GM18907 (cell line): Measurements from ENCODE around the gene EARS2.
"Not testable (repeated sequence)": the region's sequence is repeated elsewhere in the genome, so short reads cannot be mapped to it uniquely, and the experiment has no call there.

Experiments used
- ATAC-seq: cut with Tn5 transposase; IDR thresholded peaks from one replicate; pipeline ENCODE4 v1.9.1; 2021; ENCODE audit warnings: mild to moderate bottlenecking, moderate library complexity; ENCODE audit not compliant: unreplicated experiment

EARS2 gene

DNA sequence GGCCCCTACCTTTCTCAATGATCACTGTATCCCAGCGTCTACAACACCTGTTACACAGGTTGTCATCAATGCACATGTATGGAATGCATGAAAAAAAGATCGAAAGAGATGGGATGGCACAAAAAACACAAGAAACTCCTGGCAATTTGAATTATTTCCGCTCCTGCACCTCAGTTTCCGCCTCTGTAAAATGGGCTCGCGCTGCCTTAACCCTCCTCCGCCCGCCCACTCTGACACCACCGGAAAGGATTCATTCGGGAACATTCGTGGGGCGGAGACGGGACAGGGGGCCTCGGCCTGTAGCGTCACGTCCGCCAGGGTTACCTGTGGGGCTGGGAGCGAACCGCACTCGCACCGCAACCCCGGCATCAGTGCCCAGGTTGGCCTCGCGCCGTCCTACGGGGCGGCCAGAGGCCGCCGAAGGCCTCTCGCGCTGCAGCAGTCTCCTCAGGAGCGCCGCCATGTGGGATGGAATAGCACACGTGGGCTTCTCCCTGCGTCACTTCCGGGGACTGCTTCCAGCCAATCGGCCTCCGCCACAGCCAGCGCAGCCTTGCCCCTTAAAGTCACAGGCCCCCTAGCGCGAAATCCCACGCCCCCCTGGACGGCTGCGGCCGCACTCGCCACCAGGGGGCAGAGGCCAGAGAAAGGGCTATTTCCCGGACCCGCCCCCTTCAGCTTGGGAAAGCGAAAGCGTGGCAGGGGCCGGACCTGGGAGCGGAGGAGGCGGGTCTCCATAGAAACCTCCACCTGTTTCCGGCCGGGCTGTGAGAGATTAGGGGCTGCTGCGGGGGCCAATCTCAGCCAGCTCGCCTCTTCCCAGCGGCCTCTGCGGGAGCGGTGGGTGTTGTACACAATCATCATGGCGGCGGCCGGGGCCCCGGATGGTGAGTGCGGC, at the start of gene EARS2, which contains the start of gene UBFD1:
Gene EARS2, minus strand, starts transcription at position 470 of the 898 bp plus-strand sequence. Its CDS starts 7 bp downstream, at position 463.
Gene UBFD1, plus strand, starts transcription at position 847 of the 898 bp plus-strand sequence. Its CDS starts 16 bp downstream, at position 863.
- peak; percentile 91 for ATAC-seq

DNA sequence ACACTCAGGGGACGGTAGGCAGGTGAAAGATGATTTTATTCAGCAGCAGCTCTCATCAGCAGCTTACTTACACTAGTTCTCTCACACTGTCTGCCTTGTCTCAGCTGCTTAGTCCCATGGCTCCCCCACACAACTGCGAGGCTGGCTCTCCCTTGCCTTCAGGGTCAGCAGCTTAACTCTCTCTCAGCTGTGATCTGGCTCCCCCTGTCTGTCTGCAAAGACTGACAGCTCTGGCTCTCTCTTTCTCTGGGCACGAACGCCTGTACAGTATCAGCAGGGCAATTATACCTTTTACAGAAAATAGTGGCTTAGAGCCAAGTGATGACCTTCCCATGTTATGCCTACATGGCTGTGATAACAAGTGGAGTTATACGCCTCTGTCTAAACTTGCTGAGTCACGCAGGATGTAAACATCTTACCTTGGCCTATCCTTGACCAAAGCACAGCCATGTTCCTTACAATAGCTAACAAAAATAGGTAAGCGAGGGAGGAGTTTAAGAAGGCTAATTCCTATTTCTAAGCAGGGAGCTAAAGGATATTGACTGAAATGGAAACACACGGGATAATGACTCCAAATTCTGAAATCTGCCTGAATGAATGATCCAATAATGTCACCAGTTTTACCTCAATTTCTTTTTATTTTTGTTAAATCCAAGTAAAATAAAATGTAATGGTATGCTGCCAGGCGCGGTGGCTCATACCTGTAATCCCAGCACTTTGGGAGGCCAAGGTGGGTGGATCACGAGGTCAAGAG, 40.0 kb upstream of the EARS2 start:
- no peak for ATAC-seq

DNA sequence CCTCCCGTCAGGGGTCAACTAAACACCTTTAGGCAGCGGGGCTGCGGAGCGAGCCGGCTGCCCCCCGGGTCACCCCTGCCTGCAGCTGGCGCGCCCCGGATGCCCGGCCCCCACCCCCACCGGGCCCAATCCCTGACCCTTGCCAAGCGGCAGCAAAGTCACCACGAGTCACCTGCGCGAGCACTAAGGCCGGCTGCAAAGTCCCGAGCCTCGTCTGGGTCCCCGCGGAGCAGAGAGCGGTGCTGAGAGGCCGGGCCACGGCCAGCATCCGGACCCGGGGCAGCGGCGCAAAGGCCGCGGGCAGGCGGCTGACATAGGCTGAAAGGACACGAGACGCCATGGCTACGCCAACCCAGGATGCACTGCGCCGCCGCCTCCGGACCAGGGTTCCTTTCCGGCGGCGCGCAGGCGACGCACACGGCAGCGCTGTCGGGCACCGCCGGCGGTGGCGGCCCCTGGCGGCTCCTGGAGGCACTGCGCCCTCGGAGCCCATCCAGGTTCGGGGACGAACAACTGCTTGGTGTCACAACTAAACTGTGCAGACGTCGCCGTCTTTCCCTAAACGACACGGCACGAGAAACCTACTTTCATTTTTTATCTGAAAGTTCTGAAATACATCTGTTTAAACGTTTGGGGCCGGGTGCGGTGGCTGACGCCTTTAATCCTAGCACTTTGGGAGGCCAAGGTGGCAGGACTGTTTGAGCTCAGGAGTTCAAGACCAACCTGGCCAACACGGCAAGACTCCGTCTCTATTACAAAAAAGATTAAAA, 39.0 kb upstream of the EARS2 start, which contains the start of gene NDUFAB1:
Gene NDUFAB1, minus strand, starts transcription at position 366 of the 770 bp plus-strand sequence. Its CDS starts 26 bp downstream, at position 340.
- ATAC-seq, result peak; percentile 91

DNA sequence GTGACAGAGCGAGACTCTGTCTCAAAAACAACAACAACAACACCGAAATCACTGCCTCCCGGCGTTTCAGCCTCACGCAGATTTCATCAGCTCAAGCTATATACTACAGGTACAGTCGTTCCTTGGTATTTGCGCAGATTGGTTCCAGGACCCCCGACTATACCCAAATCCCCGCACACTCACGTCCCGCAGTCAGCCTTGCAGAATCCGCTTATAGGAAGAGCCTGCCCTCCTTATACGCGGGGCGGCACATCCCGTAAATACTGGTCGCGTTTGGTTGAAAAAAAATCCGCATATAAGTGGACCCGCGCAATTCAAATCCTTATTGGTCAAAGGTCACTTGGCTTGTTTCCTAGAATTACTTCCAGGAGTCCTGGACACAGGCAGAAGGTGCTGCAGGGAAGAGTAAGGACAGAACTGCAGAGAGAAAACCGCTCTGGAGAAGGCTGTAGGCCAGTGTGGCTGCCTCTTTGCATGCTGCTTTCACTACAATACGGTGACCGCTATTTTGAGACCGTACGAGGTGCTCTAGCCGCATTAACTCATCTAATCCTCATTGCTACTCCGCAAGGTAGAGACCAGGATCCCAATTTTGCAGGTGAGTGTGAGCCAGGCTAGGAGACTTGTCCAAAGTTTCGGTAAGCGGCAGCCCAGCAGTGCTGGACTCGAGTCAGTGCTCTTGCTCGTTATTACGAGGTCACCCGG, 38.2 kb upstream of the EARS2 start:
- peak; percentile 7 for ATAC-seq

DNA sequence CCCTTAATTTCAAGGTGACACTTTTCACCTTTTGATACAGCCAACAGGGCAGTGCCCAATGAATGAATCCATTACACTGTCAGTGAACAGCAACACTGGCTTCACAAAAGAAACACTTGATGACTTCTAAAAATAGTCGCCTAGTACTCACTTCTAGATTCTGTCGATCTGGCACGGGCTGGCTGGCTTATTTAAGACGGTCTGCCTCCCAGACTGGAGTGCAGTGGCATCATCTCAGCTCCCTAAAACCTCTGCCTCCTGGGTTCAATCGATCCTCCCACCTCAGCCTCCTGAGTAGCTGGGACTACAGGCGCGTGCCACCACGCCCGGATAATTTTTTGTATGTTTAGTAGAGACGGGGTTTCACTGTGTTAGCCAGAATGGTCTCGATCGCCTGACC, 37.0 kb upstream of the EARS2 start:
- no peak for ATAC-seq

DNA sequence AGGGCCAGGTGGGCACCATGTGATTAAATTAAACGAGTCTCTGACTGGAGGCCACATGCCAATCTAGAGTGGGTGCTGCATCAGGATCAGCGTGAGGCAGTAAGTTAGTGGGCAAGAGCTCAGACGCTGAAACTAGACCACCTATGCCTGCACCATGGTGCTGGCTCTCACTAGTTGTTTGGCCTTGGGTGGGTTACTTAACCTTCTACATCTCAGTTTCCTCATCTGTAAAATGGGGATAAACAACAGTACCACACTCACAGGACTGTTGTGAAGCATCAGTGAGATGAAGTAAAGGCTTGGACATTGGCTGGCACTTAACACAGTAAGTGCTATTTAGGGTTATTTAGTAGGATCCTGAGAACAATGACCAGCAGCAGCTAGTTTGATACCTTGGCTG, 33.0 kb upstream of the EARS2 start:
- no peak for ATAC-seq

DNA sequence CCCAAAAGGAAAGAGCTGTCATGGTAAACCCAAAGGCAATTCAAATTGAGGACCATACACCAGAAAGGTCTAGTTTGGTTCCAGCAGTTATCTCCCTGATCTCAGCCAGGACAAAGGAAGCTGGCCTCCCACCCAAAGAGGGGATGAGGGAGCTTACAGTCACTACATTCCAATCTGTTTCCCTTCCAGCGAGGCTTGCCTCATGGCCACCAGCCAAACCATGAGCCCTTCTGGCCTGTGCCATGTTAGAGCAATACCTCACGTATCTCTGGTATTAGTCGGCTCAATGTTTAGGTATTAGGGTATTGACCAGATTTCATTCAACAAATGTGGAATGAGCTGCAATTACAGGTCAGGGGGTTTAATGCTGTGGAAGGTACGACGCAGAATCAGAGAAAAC, 30.6 kb upstream of the EARS2 start:
- ATAC-seq, result no peak

DNA sequence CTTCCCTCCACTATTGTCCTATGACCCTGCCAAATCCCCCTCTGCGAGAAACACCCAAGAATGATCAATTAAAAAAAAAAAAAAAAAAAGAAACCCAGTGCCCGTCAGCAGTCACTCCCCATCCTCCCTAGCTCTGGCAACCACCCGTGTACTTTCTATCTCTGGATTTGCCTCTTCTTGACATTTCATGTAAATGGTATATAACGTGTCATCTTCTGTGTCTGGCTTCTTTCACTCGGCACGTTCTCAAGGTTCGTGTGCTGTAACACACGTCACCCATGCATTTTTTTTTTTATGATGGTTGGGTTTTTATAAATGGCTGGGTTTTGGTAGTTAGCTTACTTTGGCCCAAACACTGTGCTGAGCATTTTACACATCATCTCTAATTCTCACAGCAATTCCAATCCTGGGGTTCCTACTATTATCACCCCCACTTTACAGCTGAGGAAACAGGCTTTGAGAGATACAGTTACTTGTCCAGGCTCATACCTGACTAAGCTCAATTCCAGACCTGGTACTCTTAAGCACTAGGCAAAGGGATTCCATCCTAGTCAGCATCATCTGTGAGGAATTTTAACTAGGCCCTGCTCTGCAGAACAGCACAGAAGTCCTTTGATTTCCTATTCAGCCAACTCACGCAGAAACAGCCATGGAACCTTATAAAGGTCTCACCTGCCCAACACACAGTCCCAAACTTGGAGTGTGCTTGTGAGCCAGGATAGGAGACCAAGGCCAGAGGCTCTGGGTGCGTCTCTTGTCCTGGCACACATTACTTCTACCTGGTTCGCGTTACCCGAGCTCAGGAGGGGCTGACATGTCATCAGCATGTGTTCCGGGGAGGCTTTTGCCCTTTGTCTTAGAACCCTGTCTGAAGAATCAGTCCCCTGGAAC, 27.3 kb upstream of the EARS2 start:
- no peak for ATAC-seq

DNA sequence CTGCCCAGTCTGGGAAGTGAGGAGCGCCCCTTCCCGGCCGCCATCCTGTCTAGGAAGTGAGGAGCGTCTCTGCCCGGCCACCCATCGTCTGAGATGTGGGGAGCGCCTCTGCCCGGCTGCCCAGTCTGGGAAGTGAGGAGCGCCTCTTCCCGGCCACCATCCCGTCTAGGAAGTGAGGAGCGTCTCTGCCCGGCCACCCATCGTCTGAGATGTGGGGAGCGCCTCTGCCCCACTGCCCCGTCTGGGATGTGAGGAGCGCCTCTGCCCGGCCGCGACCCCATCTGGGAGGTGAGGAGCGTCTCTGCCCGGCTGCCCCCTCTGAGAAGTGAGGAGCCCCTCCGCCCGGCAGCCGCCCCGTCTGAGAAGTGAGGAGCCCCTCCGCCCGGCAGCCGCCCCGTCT, 26.1 kb upstream of the EARS2 start:
- not testable (repeated sequence) for ATAC-seq

DNA sequence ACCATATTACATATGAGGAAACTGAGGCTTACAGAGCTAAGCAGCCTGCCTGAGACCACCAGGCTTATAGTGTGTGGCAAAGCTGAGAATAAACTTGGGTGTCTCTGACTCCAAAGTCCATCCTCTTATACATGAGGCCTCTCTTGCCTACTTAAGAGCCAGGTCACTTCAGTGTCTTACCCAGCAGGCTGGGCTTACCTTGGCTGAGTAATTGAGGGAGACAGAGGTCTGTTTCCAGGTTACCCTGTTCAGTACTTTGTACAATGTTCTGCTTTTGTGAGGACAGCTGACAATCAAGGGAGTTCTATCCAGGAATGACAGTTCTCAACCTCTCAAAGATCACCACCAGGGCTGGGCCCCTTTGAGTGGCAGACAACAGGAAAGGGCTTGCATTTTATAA, 24.6 kb upstream of the EARS2 start:
- ATAC-seq, result no peak

DNA sequence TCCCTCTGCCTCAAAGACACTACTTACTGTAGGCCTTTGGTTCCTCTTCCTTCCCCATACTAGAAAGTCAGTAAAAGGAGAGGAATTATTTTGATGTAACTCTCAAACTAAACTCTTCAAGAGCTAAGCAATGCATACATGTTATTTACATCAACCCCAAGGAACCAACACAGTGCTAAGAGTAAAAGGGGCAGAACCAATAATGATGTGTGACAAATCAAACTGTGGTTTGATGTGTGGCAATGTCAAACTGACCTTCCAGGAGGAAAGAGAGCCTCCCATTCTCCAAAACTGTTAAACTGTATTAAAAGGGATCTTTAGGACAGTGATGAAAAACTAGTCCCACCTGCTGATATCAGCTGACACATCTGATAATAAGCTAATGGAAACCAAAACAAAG, 23.2 kb upstream of the EARS2 start:
- ATAC-seq, result no peak

DNA sequence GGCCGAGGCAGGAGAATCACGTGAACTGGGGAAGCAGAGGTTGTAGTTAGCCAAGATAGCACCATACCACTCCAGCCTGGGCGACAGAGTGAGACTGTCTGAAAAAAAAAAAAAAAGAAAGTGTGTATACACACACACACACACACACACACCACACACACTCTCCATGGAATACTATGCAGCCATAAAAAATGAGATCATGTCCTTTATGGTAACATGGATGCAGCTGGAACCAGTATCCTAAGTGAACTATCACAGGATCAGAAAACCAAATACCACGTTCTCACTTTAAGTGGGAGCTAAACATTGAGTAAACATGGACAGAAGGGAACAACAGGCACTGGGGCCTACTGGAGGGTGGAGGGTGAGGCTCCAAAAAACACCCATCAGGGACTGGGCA, 22.2 kb upstream of the EARS2 start:
- ATAC-seq, result no peak

DNA sequence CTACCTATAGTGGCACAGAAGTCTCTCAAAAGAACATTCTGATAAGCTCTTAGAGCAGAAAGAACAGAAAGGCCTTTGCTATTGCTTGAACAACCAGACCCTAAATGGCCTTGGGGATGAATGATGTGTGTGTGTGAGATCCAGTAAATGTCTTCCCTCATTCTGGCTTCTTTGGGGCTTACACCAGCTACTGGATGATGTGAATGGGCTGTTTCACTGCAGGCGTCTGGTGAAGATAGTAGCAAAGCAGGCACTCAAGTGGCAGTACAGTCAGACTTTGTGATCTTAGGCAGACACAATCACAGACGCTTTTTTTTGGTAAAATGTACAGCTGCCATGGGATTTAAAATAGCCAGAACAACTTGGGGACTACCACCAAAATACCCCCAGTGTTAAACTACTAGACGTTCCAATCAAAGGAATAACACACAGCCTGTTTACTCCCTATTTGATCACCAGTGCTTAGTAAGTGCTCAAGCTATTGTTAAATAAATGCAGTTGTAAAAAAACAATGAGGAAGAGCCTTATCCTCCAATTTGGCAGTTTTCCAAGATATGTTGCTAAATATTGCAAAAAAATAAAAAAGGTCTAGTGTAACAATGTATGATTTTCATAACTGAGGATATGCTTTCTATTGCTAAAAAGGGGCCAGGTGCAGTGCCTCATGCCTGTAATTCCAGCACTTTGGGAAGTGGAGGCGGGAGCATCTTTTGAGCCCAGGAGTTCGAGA, 21.1 kb upstream of the EARS2 start:
- no peak for ATAC-seq

DNA sequence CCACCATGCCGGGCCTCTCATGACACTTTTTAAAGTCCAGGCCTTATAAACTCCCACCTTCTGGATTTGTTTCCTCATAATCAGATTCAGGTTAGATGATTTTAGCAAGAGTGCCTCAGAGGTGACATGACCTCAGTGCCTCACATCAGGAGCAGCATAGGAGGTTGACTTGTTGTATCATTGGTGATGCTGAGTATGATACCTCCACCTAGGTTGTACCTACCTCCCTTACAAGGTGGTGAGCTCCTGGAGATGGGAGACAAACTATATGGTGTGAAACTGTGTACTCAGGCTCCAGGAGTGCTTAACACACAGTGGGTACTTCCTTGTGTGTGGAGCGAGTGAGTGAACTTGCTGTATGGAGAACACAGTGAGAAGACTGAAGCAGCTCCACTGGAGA, 20.3 kb upstream of the EARS2 start:
- ATAC-seq, result no peak

DNA sequence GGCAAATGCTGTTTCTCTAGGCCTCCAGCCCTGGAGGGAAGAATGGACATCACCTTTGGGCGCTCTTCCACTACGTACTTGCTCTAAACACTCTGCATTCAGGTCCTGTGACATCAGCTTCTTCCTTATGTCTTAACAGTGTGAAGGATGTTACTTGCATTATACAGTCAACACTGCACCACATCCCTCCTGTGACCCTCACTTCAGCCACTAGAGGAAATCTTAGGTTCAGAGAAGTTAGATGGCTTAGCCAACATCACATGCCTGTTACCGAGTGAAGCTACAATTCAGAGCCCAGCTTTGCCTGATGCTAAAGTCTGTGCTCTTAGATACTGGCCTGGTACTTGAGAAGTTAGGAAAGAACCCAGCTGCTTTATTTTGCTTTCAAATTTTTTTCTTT, 18.7 kb upstream of the EARS2 start:
- ATAC-seq, result no peak

DNA sequence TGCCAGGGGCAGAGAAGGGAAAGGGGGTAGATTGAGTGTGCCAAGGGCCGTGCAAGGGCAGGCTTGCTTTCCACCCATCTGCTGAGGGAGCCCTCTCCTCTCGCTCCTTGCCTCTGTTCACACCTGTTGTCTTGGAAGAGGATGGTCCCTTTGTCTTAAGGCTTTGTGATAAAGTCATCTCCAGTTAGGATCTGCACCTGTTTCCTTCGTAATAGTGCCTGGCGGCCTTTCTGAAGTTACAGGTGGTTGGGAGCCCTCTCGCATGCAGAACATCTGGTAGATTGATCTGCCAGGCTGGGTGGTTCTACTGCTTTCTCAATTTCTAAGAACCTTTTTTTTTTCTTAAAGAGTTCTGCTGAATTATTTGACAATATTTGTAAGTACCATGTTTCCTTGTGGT, 16.7 kb upstream of the EARS2 start:
- no peak for ATAC-seq

DNA sequence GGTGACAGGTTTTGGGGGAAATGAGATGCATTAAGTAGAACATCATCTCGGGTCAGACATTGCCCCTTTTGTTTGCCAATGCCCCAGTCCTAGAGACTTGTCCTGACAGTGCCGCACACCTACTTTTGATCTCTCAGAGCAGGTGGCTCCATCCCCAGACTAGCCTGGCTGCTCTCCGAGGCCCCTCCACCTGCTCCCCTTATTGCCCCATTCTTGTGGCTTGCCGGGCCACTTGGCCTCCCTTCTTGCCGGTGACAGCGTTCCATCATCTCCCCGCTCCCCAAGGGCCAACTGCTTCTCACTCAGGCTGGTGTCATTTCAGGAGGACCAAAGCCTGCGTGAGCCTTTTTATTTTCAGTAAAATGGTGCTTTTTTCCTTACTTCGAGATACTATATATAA, 15.2 kb upstream of the EARS2 start:
- no peak for ATAC-seq

DNA sequence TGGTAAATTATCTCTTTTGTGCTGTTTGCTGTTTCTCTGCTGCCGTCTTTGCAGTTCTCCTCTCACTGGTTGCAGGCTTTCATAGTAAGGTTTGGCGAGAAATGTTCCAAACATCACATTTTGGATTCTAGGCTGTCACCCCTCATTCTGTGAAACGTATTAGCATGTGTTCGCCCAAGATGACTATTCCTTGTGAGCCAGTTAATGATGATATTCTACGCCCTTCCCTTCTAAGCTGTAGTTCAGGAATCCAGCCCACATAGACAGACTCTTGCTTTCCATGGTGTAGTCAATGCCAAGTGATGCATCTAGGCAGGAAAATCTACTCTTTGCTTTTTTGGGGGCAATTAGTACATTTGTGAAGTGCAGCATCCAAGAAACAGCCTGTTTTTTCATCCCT, 14.7 kb upstream of the EARS2 start:
- no peak for ATAC-seq
